Aorta (tissue), 5 donors: ENCODE results near the gene SMAD4. TPM values are rescaled to one million over a fixed set of nuclear protein-coding genes. Genes with fewer than 3 reads are reported as not detected.
"Not testable (repeated sequence)": the region's sequence is repeated elsewhere in the genome, so short reads cannot be mapped to it uniquely, and the experiment has no call there.

Experiments used
- ATAC-seq: fragments of 200-7000 bp; cut with Tn5 transposase; one replicate; pipeline ENCODE4 v1.9.1; 2022; ENCODE audit warnings: moderate library complexity; ENCODE audit not compliant: low FRiP score
- DNase-seq, 2 donors: peaks; one replicate each; pipeline ENCODE4 v3.0.0-alpha.2; 2020
- H3K27ac ChIP-seq, 2 donors: one replicate each; pipeline ENCODE4 v1.5.1; 2013; ENCODE audit warnings: low read length in 2 of 2, mild to moderate bottlenecking in 2 of 2, moderate library complexity in 2 of 2, control low read depth in 1 of 2, inconsistent platforms in 1 of 2, low read depth in 1 of 2
- H3K27me3 ChIP-seq, 2 donors: one replicate each; pipeline ENCODE4 v1.6.1; 2013; ENCODE audit warnings: control low read depth in 1 of 2, low read length in 1 of 2, mild to moderate bottlenecking in 1 of 2, moderate library complexity in 1 of 2; ENCODE audit not compliant: insufficient read depth in 2 of 2, control insufficient read depth in 1 of 2
- H3K36me3 ChIP-seq, 2 donors: one replicate each; pipeline ENCODE4 v1.6.1; 2013; ENCODE audit warnings: control low read depth in 1 of 2, low read length in 1 of 2, mild to moderate bottlenecking in 1 of 2; ENCODE audit not compliant: insufficient read depth in 2 of 2, control insufficient read depth in 1 of 2
- H3K4me1 ChIP-seq, 2 donors: one replicate each; pipeline ENCODE4 v1.6.1; 2013; ENCODE audit warnings: low read length in 2 of 2, control low read depth in 1 of 2, mild to moderate bottlenecking in 1 of 2, moderate library complexity in 1 of 2; ENCODE audit not compliant: insufficient read depth in 2 of 2, control insufficient read depth in 1 of 2
- H3K4me3 ChIP-seq, 2 donors: one replicate each; pipeline ENCODE4 v1.5.1; 2013; ENCODE audit warnings: low read length in 2 of 2, control low read depth in 1 of 2, mild to moderate bottlenecking in 1 of 2
- H3K9me3 ChIP-seq: one replicate; pipeline ENCODE4 v1.6.1; 2013; ENCODE audit warnings: mild to moderate bottlenecking, low read length; ENCODE audit not compliant: control insufficient read depth
- WGBS, 2 donors: extraction: QIAGEN DNeasy Blood & Tissue Kit; methylation state at CpG; one replicate each; pipeline ENCODE4 v1.1.7; 2013; 5-methylcytosine and 5-hydroxymethylcytosine counted together
- intact Hi-C, 2 donors: fragments of 100-400 bp; cut with DNase I; formaldehyde crosslinking; loops; one replicate each; pipeline versions ENCODE4 v1.14.2 to v1.15.0; 2022
- polyA plus RNA-seq, 2 donors: library from polyadenylated mRNA; stranded (reverse); fragments of 200-250 nt; gene quantifications; one replicate each; pipeline ENCODE4 v1.2.3, GENCODE V29; 2013
- total RNA-seq, 2 donors: library from RNA; stranded (reverse); fragmentation: NEBNext Ultra II Directional; extraction: Animal tissue kit (Norgen Biotek cat#: 25700); gene quantifications; one replicate each; pipeline ENCODE4 v1.2.1, GENCODE V29; 2021
- donor health status: healthy with polysubstance abuse.
- donor health status: Bipolar disorder and iron deficiency.
- donor health status: DM: no; HTN: no; CAD: no.
- donor health status: DM: no; HTN: no; CAD: no.
- donor health status: DM: yes; HTN: yes; CAD: no.

The SMAD4 gene
- total and polyA plus RNA-seq, 4 donors, result 26.9 to 136 (median 72.4) TPM

DNA sequence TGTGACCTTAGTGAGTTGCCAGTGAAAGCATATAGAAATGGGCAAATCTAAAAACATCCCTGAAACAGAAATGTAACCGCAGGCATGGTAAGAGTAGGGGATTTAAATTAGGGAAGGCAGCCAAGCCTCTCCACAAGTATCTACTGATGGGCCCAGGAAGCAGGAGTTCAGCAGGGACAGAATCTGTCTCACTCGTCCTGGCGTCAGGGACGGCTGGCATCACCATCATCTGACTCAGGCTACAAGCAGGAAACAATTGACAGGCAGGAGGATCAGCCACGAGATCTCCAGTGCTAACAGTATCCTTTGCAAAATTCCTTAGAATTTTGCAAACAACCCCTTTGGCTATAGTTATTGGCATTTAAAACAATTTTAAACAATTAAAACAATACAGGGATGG is 61.3 kb downstream of the SMAD4 start:
- no peak overlapping the region for H3K27ac ChIP-seq
- H3K4me3 ChIP-seq, result no peak overlapping the region
- no peaks in the 10 kb centered on the region for H3K9me3 ChIP-seq
- DNase-seq (no peak), ATAC-seq (no peak)
- no peaks in the 10 kb centered on the region for H3K27me3 ChIP-seq
- H3K36me3 ChIP-seq, result no peaks in the 10 kb centered on the region
- 76 to 79% methylated on average over 5 of the region's 5 CpGs for WGBS, 2 donors
- intact Hi-C loops, result no loop called here
- H3K4me1 ChIP-seq, result no peaks in the 10 kb centered on the region

DNA sequence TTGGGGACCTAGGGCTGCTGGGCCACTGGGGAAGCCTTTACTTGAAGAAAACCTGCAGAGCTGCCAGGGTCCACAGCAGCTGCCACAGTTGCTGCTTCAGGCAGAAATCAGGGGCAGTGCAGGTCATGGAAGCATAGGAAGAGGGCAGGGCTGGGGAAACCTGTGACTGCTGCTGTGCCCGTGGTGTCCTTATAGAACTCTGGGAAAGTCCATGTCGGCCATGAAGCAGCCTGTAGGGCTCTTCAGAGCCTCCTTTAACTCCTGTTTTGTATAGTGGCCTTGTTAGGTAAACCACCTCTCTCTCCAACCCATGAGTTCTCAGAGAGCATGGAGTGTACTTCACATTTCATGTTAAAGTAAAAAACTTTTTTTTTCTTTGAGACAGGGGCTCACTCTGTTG is 62.1 kb downstream of the SMAD4 start:
- WGBS, 2 donors, result 50 to 57% methylated on average over 2 of the region's 2 CpGs
- H3K27ac ChIP-seq, result no peak overlapping the region
- H3K4me1 ChIP-seq, result no peaks in the 10 kb centered on the region
- no peak overlapping the region for H3K4me3 ChIP-seq
- H3K36me3 ChIP-seq, result no peaks in the 10 kb centered on the region
- intact Hi-C loops, result no loop called here
- ATAC-seq, result no peak
- H3K9me3 ChIP-seq, result no peaks in the 10 kb centered on the region
- no peaks in the 10 kb centered on the region for H3K27me3 ChIP-seq
- DNase-seq, result no peak

GRCh38 chr18:51092967-51093366 is 63.0 kb downstream of the SMAD4 start:
- H3K36me3 ChIP-seq, H3K27me3 ChIP-seq, DNase-seq, H3K4me1 ChIP-seq, intact Hi-C loops, H3K27ac ChIP-seq, ATAC-seq, H3K9me3 ChIP-seq, H3K4me3 ChIP-seq: not testable (repeated sequence)
- 90 to 93% methylated on average over 1 of the region's 1 CpG for WGBS, 2 donors

DNA sequence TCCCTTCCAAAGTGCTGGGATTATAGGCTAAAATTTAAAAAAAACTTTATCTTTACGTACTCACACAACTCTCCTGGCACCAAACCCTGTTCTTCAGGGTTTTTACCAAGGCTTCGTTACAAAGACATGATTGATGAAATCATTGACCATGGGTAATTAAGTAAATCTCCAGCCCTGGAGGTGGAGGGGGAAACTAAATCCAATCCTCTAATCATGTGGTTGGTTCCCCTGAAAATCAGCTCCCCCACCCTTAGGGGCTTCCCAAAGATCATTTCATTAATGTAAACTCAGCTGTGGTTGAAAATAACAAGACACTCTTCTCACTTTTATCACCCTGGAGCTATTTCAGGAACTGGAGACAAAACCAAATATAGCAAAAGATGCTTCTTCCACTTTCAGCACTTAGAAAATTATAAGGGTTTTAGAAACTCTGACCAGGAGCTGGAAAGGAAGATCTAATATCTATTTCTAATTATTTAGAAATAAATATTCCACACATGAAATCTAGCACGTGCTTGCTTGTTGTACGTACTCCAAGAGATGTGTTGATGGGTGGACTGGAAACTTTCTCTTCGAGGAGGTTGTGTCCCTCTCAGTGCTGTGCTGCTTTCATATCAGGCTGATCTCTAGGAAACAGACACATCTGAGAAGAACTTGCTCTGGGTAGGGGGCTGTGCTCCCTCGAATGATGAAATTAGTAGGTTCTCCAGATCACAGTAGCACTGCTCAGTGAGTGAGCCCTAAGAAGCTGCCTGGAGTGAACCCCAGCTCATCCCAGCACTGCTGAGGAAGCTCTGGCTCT is 67.2 kb downstream of the SMAD4 start:
- WGBS, 2 donors, result 75 to 76% methylated on average over 6 of the region's 6 CpGs
- Histone ChIP-seq H3K4me1 (no peaks in the 10 kb centered on the region), H3K4me3 (no peak overlapping the region), H3K27ac (no peak overlapping the region), H3K9me3 (peaks cover 2% of the 10 kb centered on the region), H3K36me3 (no peaks in the 10 kb centered on the region), H3K27me3 (no peaks in the 10 kb centered on the region)
- DNase-seq, result no peak
- intact Hi-C loops, result no loop called here
- ATAC-seq, result no peak

- ATAC-seq (no peak), DNase-seq (peak in 1 of 2 donors; percentile 43)
- intact Hi-C loops, result no loop called here
- H3K4me1 ChIP-seq, result no peaks in the 10 kb centered on the region
- H3K27me3 ChIP-seq, result no peaks in the 10 kb centered on the region
- 87 to 91% methylated on average over 5 of the region's 5 CpGs for WGBS, 2 donors
- H3K27ac ChIP-seq, result no peak overlapping the region
- H3K4me3 ChIP-seq, result no peak overlapping the region
- peaks cover 2% of the 10 kb centered on the region for H3K9me3 ChIP-seq
- H3K36me3 ChIP-seq, result no peaks in the 10 kb centered on the region
These were observed 68.1 kb downstream of the SMAD4 start for GRCh38 chr18:51098082-51098481.

DNA sequence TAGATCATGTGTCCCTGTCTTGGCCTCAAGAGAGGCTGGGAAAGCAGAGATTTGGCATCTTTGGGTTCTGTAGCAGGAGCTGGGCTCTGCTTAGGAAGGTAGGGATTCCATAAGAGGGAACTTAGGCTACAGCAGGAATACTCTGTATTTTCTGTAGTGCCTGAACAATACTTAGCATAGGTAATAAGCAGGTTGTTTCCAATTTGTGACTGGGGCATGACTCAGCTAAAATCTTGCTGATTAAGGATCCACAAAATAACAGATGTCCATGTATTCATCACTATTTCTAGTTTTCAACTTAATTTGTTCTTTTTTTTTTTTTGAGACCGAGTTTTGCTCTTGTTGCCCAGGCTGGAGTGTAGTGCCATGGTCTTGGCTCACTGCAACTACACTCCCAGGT is 68.5 kb downstream of the SMAD4 start:
- Histone ChIP-seq H3K27me3 (no peaks in the 10 kb centered on the region), H3K36me3 (no peaks in the 10 kb centered on the region), H3K4me3 (no peak overlapping the region), H3K4me1 (no peaks in the 10 kb centered on the region), H3K27ac (no peak overlapping the region), H3K9me3 (peaks cover 2% of the 10 kb centered on the region)
- ATAC-seq (no peak), DNase-seq (no peak)
- intact Hi-C loops, result no loop called here
- WGBS, 2 donors, result 92 to 94% methylated on average over 1 of the region's 1 CpG

GRCh38 chr18:51100385-51101120 is 70.5 kb downstream of the SMAD4 start:
- H3K36me3 ChIP-seq, result no peaks in the 10 kb centered on the region
- no peak for ATAC-seq
- H3K4me3 ChIP-seq, result no peak overlapping the region
- DNase-seq, result peak in 1 of 2 donors; percentile 33
- WGBS, 2 donors, result 78 to 80% methylated on average over 8 of the region's 8 CpGs
- H3K27me3 ChIP-seq, result no peaks in the 10 kb centered on the region
- H3K4me1 ChIP-seq, result no peaks in the 10 kb centered on the region
- intact Hi-C loops, result no loop called here
- H3K27ac ChIP-seq, result no peak overlapping the region
- H3K9me3 ChIP-seq, result peaks cover 2% of the 10 kb centered on the region

DNA sequence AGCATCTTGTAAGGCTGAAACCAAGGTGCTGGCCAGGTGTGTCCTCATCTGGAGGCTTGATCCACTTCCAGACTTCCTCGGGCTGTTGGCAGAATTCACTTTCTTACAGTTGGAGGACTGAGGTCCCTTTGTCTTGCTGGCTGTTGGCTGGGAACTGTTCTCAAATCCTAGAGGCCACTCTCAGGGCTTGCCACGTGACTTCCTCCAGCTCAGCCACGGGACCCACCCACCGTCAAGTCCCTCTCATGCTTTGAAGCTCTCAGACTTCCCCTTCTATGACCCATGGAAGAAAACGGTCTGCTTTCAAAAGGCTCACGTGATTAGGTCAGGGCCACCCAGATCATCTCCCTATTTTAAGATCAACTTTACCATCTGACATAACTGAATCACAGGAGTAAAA is 77.1 kb downstream of the SMAD4 start:
- ATAC-seq (no peak), DNase-seq (peak in 1 of 2 donors; percentile 48)
- H3K36me3 ChIP-seq, result no peaks in the 10 kb centered on the region
- no peak overlapping the region for H3K4me3 ChIP-seq
- intact Hi-C loops, result no loop called here
- H3K4me1 ChIP-seq, result no peaks in the 10 kb centered on the region
- WGBS, 2 donors, result 73 to 77% methylated on average over 6 of the region's 6 CpGs
- no peak overlapping the region for H3K27ac ChIP-seq
- H3K9me3 ChIP-seq, result no peaks in the 10 kb centered on the region
- no peaks in the 10 kb centered on the region for H3K27me3 ChIP-seq
